Activated CD4-positive, alpha-beta T cell treated with anti-CD3 and anti-CD28 coated beads, Interleukin-2, amount 50 U/mL, for 4 hours (primary cell): ENCODE data around the gene TRMT1.

ENCODE experiments used
- DNase-seq, 2 experiments: peaks; one replicate each; pipeline ENCODE4 v3.0.0-alpha.2; 2020

Gene TRMT1

DNA sequence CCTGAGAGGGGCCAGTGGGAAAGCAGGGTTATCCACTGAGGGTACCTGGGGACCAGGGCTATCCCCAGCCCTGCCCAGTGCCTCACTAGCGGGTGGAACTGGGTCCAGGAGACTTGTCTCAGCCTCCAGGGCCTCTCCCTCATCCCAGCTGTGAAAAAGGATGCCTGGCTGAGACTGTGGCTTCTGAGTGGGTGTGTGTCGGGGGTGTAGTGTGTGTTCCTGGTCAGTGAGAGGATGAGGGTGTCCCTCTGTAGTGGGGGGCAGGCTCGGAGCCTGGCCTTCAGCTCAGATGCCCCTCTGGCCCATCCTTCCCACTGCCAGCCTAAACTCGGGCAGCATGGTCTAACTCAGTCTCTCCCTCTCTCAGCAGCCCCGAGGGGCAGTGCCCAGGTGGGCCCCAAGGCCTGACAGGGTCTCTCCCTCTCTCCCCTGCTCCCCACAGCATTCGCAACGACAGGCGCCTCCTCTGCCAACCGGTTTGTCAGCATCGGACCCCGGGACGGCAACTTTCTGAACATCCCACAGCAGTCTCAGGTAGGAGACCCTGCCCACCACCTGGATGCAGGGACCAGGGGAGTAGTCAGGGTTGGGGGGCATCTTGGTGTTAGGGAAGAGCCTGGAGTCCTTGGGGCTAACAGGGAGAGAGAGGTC, 26.6 kb downstream of the TRMT1 start:
- no peak for DNase-seq

DNA sequence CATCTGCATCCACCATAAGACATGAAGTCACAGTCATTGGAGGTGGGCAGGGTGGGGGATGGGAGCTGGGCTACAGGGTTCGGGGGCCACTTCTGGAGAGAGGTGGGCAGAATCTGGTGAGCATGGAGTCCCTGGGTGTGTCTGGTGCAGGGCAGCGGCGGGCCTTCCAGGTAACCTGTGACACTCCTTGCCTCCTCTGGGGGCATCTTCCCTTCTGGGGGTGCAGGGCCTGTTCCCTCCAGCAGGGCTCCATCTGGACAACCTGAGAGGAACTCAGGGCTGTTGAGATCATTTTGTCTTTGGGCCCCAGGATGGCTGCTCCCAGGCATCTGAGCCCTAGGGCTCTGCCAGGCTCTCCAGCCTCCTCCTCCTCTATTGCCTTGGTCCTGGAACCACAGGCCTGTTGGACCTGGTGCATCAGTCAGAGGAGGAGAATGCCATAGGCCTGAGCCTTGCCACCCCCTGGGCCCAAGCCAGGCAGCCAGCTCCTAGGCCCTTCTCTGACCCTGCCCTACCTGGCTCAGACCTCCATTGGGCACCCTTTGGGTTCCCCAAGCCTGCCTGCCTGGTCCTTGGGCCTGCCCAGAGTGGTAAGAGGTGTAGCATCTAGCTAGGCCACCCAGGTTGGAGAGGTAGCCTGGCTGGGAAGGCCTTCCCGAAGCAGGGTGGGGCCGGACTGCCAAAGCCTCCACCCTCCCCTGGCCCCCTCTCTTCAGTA, 27.2 kb downstream of the TRMT1 start:
- DNase-seq: no peak

DNA sequence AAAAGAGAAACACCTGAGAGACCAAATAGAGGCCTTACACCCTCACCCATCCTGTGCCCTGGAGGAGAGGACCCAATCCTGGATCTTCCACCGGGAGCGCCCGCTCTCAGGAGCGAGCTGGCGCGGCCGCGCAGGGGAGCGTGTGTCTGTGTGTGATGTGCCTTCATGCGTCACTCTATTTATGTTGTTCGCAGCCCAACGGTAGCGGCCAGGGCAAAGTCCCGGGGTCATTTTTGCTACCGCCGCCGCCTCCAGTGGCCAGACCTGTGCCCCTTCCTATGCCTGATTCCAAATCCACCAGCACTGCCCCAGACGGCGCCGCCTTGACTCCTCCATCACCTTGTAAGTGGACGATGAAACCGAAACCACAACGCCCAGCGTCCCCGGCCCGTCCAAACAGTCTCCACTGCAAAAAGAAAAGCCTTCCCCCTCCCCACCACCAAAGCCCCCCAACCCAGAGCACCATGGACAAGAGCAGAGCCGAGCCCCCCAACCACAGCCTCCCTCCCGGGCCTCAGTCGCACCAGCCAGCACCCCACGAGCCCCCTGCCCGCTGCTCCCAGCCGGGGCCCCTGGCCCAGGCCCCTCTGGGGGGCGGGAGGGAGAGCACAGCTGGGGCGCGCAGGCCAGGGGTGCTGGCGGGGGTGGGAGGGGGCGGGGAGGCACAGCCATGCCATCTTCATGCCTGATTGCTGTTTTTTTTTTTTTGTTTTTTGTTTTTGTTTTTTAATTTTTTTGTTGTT, 28.6 kb downstream of the TRMT1 start:
- no peak for DNase-seq

DNA sequence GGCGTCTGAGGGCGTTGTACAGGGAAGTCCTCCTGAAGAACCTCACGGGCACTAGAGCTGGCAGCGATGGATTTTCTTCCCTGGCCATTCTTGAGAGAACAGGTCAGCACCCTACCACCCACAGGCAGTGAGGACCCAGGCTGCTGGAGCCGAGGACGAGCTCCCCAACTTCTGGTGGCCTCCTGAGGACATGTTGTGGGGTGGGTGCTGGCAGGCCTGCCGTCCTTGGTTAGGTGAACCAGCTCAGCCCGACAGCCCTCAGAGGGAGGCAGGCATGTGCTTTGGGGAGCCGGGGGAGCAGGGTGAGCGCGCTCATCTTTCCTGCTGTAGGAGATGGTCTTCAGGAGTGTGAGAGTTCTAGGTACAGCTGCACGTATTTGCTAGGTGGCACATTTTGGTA, 29.2 kb downstream of the TRMT1 start:
- DNase-seq: no peak

DNA sequence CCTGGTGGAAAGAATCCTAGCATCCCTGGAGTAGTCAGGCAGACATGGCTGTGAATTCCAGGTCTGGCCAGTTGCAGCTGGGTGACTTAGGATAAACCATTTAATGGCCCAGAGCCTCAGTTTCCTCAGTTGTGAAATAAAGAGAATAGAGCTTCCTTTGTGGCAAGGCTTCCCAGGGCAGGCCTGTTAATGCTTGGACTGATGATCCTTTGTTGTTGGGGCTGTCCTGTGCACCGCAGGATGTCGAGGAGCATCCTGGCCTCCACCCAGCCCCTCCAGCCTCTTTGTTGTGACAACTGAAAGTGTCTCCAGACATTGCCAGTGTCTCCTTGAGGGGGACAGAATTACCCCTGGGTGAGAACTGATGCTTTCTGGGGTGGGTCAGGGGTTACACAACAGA, 30.2 kb downstream of the TRMT1 start:
- no peak for DNase-seq

DNA sequence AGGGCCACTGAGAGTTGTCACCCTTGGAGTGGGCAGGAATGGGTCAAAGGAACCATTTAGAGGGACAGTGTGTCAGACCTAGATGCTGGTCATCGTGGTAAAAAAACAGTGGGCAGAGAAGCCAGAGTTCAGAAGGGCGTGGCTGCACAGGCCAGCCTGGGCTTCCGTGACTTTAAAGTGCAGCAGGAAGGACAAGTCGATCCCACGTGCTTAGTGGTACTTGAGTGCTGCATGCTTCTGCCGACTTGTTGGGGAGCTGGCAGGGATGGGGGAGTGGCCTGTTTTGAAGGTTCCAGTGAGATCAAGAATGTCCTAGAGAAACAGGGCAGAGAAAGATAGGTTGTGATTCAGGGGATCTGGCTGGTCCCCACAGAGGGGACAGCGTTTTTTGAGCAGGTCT, 30.9 kb downstream of the TRMT1 start:
- DNase-seq: no peak

DNA sequence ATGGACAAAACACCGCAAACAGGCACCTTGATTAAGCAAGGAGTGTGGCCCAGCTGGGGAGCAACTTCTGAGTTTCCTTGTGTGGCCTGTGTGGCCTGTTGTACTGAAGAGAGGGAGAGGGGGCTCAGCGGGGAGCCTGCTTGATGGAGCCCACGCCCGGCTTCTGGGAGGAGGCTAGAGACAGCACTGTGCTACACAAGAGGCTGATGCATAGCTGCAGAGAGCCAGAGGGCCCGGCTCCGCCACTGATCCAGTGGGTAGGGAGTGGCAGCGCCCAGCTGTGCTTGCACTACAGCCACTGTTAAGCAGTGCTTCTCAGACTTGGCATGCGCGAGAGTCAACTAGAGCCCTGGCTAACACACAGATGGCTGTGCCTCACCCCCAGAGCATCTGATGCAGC, 32.9 kb downstream of the TRMT1 start:
- no peak for DNase-seq

DNA sequence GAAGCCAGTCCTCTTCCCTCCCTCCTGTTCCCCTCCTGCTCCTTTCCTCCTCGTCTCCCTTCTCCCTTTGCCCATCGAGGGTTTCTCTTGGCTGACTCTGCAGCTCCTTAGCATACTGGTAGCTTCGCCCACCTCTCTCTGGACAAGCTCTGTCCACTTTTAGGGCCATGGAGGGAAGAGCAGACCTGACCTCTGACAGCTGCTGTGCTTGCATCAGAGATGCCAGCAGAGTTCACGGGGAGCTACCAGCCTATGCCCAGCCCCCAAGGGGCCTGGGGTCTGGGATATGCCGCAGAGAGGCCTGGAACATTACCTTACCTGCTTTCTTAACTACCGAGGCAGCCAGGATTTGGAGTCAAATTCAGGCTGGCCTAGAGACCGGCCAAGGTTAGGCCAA, 33.5 kb downstream of the TRMT1 start:
- no peak for DNase-seq

DNA sequence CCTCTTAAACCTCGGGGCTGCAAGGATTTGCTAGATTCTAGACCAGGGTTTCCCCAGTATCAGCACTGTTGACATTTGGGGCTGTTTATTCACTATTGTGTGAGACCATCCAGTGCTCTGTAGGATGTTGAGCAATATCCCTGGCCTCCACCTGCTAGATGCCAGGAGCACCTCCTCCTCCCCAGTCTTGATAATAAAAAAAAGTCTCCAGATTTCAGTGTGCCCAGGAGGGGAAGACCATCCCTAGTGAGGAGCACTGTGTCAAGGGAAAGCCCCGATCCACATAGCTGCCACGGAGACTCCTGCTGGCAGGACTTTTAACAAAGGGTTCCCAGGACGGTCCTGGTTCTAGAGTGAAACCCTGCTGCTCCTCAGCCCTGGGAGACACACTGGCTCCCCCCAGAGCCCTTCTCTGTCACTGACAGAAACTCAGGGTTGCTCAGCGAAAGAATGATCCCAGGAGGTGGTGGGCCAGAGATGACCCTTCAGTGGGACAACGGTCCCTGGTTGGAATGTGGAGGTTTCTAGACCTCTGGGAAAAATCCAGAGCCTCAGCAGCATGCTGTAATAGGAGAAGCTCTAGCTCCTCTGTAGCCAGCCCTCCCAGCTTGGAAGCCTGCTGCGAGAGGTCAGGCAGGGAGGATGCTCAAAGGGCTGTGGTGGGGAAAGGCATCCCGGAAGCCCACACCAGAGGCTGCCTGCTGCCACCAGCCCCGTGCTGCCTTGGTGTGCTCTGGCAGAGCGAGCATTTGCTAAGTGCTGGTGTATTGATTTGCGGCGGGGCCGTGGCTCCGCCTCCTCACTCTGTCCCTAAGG, 34.1 kb downstream of the TRMT1 start:
- no peak for DNase-seq

DNA sequence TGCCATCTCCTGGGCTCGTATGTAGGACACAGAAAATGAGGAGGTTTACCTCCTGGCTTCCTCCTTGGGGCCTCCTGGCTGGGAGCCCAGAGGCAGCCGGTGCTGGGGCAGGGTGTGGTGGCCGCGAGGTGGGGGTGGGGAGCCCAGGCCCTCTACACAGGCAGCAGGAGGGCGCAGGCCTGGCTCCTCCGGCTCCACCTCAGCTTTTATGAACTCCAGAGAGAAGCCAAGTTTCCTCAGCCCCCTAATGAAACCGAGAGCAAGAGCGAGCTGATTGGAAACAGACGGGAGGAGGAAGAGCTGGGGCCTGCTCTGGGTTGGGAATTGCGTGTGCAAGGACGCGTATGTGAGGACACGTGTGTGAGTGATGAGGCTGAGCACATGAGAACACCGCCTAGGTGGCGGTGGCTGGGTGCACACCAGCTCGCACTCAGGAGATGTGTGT, 37.0 kb downstream of the TRMT1 start:
- no peak for DNase-seq

DNA sequence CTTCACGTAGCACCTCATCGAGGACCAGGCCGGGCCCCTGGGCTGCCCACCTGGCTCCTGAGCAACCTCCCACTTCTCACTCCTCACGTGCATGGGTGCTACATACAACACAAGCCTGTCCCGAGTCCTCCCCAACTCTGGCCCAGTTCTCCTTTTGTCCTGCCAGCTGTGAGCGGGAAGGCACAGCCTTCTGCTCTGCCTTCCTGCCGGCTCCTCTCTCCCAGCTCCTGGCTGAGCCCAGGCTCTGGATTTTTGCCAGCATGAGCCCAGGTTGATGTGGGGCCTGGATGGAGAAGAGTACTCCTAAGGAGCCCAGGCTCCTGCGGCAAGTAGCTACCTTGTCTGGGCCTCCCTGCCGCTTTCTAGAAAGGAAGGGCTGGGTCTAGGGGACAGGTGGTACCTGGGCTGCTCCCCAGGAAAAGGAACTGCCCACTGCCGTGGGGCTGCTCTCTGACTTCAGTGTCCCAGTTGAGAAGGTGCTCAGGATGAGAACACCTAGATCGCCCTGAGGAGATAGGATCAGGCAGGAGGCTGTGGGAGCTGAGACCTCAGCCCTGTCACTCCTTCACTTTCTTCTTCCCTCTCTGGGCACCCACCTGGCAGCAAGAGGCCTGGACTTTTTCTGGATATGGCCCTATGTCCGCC, 37.5 kb downstream of the TRMT1 start:
- no peak for DNase-seq

DNA sequence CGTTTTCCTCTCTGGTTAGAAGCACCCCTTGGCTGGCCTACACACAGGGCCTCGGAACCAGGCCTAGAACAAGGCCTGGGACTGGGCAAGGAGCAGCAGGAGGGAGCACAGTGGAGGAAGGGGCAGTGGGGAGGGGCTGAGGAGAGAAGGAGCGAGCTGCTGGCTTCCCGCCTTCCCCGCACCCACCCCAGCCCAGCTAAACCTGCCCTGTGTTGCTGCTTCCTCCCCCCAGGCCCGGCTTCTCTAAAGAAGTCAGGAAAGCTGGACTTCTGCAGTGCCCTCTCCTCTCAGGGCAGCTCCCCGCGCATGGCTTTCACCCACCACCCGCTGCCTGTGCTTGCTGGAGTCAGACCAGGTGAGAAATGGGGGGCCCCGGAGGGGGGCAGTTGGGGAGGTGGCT, 38.2 kb downstream of the TRMT1 start:
- DNase-seq: no peak

DNA sequence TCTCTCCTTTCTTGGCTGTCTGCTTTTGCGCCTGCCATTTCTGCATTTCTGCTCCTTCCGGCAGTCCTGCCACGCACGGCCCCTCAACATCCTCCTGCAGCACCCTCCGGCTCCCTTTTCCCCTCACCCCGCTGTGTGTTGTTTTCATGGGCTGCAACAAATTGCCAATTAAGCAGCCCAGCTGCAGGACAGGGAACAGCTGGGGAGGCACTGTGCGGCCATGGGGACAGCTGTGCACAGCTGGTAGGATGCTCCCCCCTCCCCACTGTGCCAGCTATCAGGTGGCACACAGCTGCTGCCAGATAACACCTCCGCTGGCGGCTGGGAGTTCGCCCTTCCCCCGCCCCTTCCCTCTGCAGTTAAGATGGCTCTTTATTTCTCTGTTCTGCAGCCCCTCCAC, 39.3 kb downstream of the TRMT1 start:
- DNase-seq: no peak

DNA sequence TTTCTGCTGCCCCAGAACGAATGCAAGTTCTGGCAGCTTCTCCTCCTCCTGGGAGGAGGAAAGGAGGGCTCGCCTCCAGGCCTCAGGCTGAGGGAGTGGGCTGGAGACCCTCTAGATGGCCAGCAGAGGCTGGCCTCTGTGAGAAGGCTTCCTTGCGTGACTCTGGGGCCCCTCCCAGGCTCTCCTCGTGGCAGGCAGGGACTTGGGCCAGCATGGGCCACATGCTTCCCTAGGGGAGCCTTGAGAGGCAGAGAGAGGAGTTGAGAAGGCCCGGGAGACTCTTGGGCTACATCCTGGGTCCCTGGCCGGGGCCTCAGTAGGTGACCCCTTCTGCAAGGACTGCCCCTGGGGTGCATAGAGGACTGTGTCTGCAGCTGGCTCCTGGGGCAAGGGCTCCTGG, 39.8 kb downstream of the TRMT1 start:
- DNase-seq: no peak

DNA sequence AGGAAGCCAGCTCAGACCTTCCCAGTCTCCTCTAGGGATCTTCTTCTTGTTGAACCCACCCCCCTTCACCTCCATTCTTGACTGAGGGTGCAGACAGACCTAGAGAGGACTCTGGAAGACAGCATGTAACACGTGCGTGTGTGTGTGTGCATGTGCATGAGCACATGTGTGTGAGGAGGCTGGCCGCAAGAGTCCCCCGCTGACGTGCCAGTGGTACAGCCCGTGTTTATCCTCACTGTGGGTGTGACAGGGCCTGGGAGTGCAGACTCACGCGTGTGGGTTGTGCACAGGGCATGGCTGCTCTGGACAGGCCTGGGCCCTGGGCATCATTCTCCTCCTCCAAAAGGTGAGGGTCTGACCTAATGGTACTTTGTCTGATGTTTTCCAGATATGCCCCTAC, 40.2 kb downstream of the TRMT1 start:
- DNase-seq: no peak

DNA sequence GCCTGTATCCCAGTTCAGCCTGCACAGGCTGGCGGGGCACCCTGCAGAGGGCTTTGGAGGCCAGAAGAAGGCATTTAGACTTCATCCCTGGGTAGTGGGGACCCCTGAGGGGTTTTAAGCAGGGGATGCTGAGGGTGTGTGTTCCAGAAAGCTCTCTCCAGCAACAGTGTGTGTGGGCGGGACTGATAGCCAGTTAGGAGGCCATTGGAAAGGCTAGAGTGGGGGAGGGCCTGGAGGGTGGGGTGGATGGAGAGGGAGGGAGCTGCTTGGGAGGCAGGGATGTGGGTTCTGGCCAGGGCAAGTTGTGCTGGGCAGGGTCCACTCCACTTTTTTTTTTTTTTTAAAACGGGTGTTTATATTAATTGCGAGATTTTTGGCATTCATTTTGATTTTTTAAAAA, 42.2 kb downstream of the TRMT1 start:
- DNase-seq: no peak

DNA sequence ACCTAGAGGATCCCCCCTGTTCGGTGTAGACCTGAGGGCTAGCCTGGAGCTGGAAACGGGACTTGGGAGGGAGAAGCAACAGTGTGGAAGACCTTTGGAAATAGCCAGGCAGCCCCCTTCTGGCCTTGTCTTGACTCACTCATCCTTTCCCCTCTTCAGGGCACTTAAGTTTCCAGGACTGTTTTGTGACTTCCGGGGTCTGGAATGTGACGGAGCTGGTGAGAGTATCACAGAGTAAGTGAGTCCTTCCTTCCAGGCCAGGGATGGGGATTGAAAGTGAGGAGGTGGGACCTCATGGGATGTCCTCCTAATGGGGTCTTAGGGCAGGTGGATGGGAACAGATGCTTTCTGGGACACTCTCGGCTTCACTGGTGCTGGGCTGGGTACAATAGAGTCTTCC, 43.3 kb downstream of the TRMT1 start:
- DNase-seq: no peak

DNA sequence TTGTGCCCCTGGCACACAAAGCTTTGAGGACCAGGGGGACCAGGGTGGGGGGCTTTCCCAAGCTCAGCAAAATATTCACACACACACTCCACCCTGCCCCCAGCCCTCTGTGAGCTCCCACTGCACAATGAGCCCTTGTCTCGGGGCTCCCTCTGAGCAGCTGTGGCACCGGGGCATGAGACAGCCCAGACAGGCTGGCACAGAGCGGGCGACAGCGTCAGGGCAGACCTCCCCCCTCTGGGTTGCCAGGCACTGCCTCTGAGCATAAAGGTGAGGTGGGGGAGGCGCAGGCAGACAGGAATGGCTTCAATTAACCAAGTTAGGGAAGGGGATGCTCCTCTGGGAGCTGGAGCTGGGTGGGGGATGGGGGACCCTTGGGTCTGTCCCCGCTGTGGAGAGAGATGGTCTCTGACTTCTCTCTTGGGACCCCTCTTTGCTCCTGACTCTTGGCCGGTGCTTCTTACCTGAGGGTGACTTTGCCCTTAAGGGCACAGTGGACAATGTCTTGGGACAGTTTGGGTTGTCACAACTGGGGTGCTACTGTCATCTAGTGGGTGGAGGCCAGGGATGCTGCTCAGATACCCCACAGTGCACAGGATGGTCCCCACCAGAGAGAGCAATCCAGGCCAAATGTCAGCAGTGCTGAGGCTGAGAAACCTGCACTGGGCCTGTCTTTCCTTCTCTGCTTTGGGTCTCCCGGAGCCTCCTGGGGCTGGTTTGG, 44.2 kb downstream of the TRMT1 start:
- DNase-seq: no peak

DNA sequence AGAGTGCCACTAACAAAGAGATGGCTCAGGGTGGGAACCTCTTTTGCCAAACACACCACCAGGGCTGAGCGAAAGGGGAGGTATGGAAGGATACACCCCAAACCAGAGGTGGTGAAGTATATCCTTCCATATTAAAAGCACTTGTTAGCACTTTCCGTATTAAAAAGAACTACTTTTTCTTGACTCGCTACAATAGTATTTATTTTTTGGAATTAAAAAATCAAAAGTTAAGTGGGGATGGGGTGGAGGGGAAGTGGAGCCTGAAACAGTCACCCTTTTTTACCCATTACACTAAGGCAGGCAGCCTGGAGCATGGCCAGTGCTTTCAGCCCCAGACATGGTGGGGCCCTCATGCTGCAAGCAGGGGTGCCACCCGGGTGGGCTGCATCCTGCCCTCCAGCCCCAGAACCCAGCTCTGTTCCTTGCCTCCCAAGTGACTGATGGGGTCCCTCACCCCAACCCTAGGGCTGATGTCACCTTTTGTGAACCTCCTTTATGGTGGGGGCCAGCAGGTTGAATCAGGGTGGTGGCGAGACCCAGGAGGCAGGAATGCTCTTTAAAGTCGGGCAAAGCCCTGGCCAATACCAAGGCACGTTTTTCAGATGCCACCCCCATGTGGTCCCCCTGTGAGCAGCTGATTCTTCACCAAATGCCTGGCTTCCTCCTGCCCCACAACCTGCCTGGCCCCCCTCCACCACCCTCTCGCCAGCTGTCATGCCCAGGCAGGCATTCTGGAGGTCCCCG, 44.9 kb downstream of the TRMT1 start:
- DNase-seq: no peak

DNA sequence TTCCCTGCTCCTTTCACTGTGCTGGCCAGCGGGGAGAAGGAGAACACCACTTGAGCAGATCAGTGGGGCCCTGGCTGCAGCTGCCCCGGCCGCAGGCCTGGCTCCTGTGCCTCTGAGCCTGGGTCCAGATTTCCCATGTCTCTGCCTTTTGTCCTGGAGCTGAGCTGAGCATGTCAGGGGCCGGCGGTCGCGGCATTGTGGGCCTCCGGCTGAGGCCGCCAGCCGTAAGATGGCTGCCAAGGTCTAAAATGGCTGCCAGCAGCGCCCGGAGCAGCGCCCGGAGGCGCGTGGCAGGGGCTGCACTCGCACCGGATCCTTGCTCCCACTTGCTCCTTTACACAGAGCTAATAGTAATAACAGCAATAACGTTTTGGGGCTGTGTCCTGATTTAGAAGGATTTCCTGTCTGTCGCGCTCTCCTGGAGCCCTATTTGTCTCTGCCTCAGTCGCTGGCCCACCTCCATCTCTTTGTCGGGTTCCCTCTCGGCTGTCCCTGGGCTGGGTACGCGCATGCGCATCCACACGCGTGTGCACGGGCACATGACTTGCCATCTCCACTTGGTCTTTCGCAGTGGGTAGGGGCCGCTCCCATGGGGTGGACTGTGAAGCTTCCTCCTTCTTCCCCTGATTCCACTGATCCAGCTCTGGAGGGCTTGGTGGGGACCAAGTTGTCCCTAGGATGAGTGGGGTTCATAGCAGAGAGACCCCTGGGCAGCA, 46.0 kb downstream of the TRMT1 start:
- no peak for DNase-seq
